ENCODE results near the gene FLT3.

FLT3 gene

DNA sequence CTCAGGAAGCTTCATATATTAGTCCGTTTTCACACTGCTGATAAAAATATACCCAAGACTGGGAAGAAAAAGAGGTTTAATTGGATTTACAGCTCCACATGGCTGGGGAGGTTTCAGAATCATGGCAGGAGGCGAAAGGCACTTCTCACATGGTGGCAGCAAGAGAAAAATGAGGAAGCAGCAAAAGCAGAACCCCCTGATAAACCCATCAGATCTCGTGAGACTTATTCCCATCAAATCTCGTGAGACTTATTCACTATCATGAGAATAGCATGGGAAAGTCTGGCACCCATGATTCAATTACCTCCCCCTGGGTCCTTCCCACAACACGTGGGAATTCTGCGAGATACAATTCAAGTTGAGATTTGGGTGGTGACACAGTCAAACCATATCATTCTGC, 23.1 kb downstream of the FLT3 start:
- no peaks in the 10 kb centered on the region for H3K27me3 ChIP-seq (ENCODE audit: insufficient read depth, insufficient read length)
- H3K4me1 ChIP-seq (ENCODE audit: insufficient read depth, insufficient read length), result no peaks in the 10 kb centered on the region
- H3K36me3 ChIP-seq (ENCODE audit: insufficient read depth, insufficient read length, low read length), result no peaks in the 10 kb centered on the region
- TF ChIP-seq SUZ12 (IDR thresholded peaks at IDR 0.05; ENCODE audit: extremely low read depth, insufficient read depth, insufficient read length) (no peak), ZNF274 (IDR thresholded peaks at IDR 0.05; ENCODE audit: low read depth, low read length) (no peak), YY1 (IDR thresholded peaks at IDR 0.05; ENCODE audit: insufficient read depth, insufficient read length) (no peak)
- no peaks in the 10 kb centered on the region for H3K9me3 ChIP-seq (ENCODE audit: insufficient read depth, low read length)
- no peak overlapping the region for H3K9ac ChIP-seq (ENCODE audit: insufficient read length, low read depth)
- no peak for DNase-seq (ENCODE audit: low read depth, low spot score)
- H3K4me3 ChIP-seq (ENCODE audit: insufficient read length, low read depth), result no peak overlapping the region

DNA sequence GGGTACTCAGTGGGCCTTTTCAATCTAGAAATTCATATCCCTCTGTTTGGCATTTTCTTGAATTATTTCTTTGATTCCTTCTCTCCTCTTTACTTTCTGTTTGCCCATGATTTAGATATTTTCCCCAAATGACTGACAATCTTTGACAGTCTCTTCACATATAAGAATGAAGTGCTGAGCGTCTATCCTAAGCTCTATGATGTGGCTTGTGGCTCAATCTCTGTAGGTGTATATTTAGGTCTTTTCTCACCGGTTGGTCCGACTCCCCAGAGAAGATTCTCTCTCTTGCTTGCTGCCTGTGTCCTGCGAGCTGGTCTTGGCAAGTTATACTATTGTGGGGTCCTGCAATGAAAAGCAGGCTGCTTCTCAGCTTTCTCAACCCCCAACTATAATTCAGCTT, 29.0 kb downstream of the FLT3 start:
- Histone ChIP-seq H3K27me3 (ENCODE audit: insufficient read depth, insufficient read length) (no peaks in the 10 kb centered on the region), H3K4me3 (ENCODE audit: insufficient read length, low read depth) (no peak overlapping the region), H3K36me3 (ENCODE audit: insufficient read depth, insufficient read length, low read length) (no peaks in the 10 kb centered on the region), H3K9me3 (ENCODE audit: insufficient read depth, low read length) (no peaks in the 10 kb centered on the region), H3K9ac (ENCODE audit: insufficient read length, low read depth) (no peak overlapping the region), H3K4me1 (ENCODE audit: insufficient read depth, insufficient read length) (no peaks in the 10 kb centered on the region)
- TF ChIP-seq YY1 (IDR thresholded peaks at IDR 0.05; ENCODE audit: insufficient read depth, insufficient read length) (no peak), ZNF274 (IDR thresholded peaks at IDR 0.05; ENCODE audit: low read depth, low read length) (no peak), SUZ12 (IDR thresholded peaks at IDR 0.05; ENCODE audit: extremely low read depth, insufficient read depth, insufficient read length) (no peak)
- no peak for DNase-seq (ENCODE audit: low read depth, low spot score)

DNA sequence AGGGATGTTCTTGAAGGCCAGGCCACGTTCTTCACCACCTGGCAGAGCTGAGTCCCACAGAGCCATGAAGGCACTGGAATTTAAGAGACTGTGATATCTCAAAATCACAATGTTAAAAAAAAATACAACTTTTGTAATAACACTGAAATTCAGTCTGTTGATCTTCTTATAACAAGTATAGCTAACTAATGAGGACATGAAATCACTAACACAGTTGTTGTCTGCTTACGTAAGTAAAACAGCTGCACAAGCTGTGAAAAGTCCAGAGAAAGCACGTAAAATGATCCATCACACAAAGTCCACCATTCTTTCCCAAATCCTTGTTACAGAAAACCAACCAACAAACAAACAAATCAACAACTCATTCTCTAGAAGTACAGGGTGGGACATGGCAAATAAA, 32.9 kb downstream of the FLT3 start:
- Histone ChIP-seq H3K9ac (ENCODE audit: insufficient read length, low read depth) (no peak overlapping the region), H3K4me3 (ENCODE audit: insufficient read length, low read depth) (no peak overlapping the region), H3K27me3 (ENCODE audit: insufficient read depth, insufficient read length) (no peaks in the 10 kb centered on the region), H3K36me3 (ENCODE audit: insufficient read depth, insufficient read length, low read length) (no peaks in the 10 kb centered on the region), H3K9me3 (ENCODE audit: insufficient read depth, low read length) (no peaks in the 10 kb centered on the region), H3K4me1 (ENCODE audit: insufficient read depth, insufficient read length) (no peaks in the 10 kb centered on the region)
- no peak for DNase-seq (ENCODE audit: low read depth, low spot score)
- no peak for TF ChIP-seq YY1 (IDR thresholded peaks at IDR 0.05; ENCODE audit: insufficient read depth, insufficient read length)
- no peak for TF ChIP-seq ZNF274 (IDR thresholded peaks at IDR 0.05; ENCODE audit: low read depth, low read length)
- no peak for TF ChIP-seq SUZ12 (IDR thresholded peaks at IDR 0.05; ENCODE audit: extremely low read depth, insufficient read depth, insufficient read length)

DNA sequence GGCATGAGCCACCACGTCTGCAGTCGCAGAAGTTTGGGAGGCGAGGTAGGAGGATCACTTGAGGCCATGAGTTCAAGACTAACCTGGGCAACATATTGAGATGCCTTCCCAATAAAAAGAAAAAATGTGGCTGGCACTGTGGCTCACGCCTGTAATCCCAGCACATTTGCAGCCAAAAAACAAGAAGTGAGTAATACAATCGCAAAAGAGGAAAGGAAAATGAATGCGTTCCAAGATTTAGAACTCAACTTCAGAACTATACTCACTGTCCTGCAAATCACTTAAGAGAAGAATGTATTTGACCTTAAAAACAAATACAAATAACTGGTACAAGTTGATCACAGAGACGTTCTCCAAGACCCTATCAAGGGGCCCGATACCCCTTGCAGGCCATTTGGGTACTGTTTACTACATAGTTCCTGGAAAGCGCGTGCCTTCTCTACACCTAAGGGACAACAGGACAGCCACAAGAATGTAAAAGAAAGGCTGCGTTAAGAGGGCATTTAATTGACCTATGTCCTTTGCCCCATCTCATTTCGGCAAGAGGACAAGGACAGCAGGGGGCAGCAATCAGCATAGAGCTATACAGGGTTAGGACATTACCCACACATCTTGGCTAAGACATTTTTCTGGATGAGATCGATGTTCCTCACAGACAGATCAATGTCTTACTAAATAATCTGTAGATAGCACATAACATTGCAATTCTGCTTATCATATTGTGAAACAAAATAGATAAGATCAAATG, 41.3 kb downstream of the FLT3 start:
- H3K4me3 ChIP-seq (ENCODE audit: insufficient read length, low read depth), result no peak overlapping the region
- H3K27me3 ChIP-seq (ENCODE audit: insufficient read depth, insufficient read length), result peaks cover 5% of the 10 kb centered on the region
- DNase-seq (ENCODE audit: low read depth, low spot score), result no peak
- H3K36me3 ChIP-seq (ENCODE audit: insufficient read depth, insufficient read length, low read length), result no peaks in the 10 kb centered on the region
- TF ChIP-seq YY1 (IDR thresholded peaks at IDR 0.05; ENCODE audit: insufficient read depth, insufficient read length), result no peak
- no peak for TF ChIP-seq ZNF274 (IDR thresholded peaks at IDR 0.05; ENCODE audit: low read depth, low read length)
- TF ChIP-seq SUZ12 (IDR thresholded peaks at IDR 0.05; ENCODE audit: extremely low read depth, insufficient read depth, insufficient read length), result no peak
- H3K4me1 ChIP-seq (ENCODE audit: insufficient read depth, insufficient read length), result peaks cover 2% of the 10 kb centered on the region
- no peak overlapping the region for H3K9ac ChIP-seq (ENCODE audit: insufficient read length, low read depth)
- H3K9me3 ChIP-seq (ENCODE audit: insufficient read depth, low read length), result no peaks in the 10 kb centered on the region

DNA sequence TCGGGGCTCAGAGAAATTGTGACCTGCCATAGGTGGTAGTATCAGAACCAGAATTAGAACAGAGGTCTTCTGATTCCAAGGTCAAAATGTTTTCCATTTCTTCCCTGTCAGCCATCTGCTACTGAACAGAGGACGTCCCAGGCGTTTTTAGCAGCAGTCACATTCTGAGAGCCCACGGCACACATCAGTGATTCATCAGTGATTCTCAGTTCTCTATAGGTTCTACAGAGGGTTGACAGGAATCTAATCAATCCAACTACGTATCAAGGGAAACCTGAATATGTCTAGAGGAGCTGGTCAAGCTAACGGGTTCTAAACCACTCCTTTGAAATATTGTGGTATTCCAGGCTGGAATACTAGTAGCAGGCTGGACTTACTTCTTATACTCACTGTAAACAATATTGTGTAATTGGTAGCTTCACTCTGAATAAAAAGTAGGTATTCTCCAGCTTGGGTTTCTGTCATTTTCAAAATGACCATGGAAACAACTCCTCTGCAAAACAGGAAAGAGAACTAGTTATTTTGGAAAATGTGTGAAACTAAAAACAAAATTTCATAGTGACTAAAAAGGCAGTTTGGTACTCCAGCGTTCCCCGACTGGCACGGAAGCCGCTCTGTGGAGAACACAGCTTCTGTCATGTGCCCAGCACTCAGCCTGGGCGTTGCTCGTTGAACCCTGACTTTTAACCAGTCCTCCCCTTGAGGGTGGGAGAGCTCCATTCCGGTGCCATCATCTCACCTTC, 43.2 kb downstream of the FLT3 start:
- H3K27me3 ChIP-seq (ENCODE audit: insufficient read depth, insufficient read length), result peaks cover 8% of the 10 kb centered on the region
- no peak overlapping the region for H3K9ac ChIP-seq (ENCODE audit: insufficient read length, low read depth)
- H3K9me3 ChIP-seq (ENCODE audit: insufficient read depth, low read length), result no peaks in the 10 kb centered on the region
- TF ChIP-seq SUZ12 (IDR thresholded peaks at IDR 0.05; ENCODE audit: extremely low read depth, insufficient read depth, insufficient read length) (no peak), ZNF274 (IDR thresholded peaks at IDR 0.05; ENCODE audit: low read depth, low read length) (no peak), YY1 (IDR thresholded peaks at IDR 0.05; ENCODE audit: insufficient read depth, insufficient read length) (no peak)
- DNase-seq (ENCODE audit: low read depth, low spot score), result no peak
- H3K36me3 ChIP-seq (ENCODE audit: insufficient read depth, insufficient read length, low read length), result no peaks in the 10 kb centered on the region
- peaks cover 2% of the 10 kb centered on the region for H3K4me1 ChIP-seq (ENCODE audit: insufficient read depth, insufficient read length)
- no peak overlapping the region for H3K4me3 ChIP-seq (ENCODE audit: insufficient read length, low read depth)

DNA sequence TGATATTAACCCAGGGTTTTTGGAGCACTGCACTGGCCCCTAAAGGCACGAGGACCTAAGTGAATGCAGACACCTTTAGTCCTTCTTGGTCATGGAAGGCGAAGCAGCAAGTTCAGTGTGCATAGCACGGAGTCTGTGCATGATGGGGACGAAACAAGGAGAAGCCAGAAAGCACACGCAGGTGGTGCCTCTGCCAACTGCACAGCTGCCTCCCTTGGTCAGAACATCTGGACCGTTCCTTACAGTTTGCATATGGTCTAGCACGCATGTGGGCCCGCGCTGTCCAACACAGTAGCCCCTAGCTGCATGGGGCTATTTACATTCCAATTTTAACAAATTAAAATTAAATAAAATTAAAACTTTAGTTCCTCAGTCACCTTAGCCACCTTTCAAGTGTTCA, 44.0 kb downstream of the FLT3 start:
- TF ChIP-seq YY1 (IDR thresholded peaks at IDR 0.05; ENCODE audit: insufficient read depth, insufficient read length) (no peak), ZNF274 (IDR thresholded peaks at IDR 0.05; ENCODE audit: low read depth, low read length) (no peak), SUZ12 (IDR thresholded peaks at IDR 0.05; ENCODE audit: extremely low read depth, insufficient read depth, insufficient read length) (no peak)
- Histone ChIP-seq H3K4me1 (ENCODE audit: insufficient read depth, insufficient read length) (peaks cover 2% of the 10 kb centered on the region), H3K36me3 (ENCODE audit: insufficient read depth, insufficient read length, low read length) (no peaks in the 10 kb centered on the region), H3K4me3 (ENCODE audit: insufficient read length, low read depth) (no peak overlapping the region), H3K9me3 (ENCODE audit: insufficient read depth, low read length) (no peaks in the 10 kb centered on the region), H3K27me3 (ENCODE audit: insufficient read depth, insufficient read length) (peaks cover 8% of the 10 kb centered on the region), H3K9ac (ENCODE audit: insufficient read length, low read depth) (no peak overlapping the region)
- DNase-seq (ENCODE audit: low read depth, low spot score), result no peak

DNA sequence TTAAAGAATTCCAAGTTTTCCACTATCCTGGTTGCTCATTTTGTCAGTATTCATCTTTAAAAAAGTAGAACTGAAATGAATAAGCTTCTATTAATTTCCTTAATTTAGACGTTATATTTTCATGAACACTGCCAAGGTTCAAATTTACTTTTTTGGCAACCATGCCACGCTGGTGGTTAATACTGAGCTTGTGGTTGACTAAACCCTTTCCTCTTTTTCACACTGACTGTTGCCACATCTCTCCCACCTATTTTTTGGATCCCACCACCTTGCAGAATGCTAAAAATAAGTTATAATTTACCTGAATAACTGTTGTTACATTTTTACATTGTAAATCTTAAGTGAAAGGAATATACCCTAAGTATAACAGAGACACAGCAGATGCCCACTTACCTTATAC, 45.0 kb downstream of the FLT3 start:
- DNase-seq (ENCODE audit: low read depth, low spot score), result no peak
- Histone ChIP-seq H3K9me3 (ENCODE audit: insufficient read depth, low read length) (no peaks in the 10 kb centered on the region), H3K4me3 (ENCODE audit: insufficient read length, low read depth) (no peak overlapping the region), H3K36me3 (ENCODE audit: insufficient read depth, insufficient read length, low read length) (no peaks in the 10 kb centered on the region), H3K9ac (ENCODE audit: insufficient read length, low read depth) (no peak overlapping the region), H3K27me3 (ENCODE audit: insufficient read depth, insufficient read length) (peaks cover 8% of the 10 kb centered on the region), H3K4me1 (ENCODE audit: insufficient read depth, insufficient read length) (peaks cover 2% of the 10 kb centered on the region)
- no peak for TF ChIP-seq ZNF274 (IDR thresholded peaks at IDR 0.05; ENCODE audit: low read depth, low read length)
- TF ChIP-seq SUZ12 (IDR thresholded peaks at IDR 0.05; ENCODE audit: extremely low read depth, insufficient read depth, insufficient read length), result no peak
- no peak for TF ChIP-seq YY1 (IDR thresholded peaks at IDR 0.05; ENCODE audit: insufficient read depth, insufficient read length)
